ENCODE results near the gene MYO5C. TPM values are rescaled to one million over a fixed set of nuclear protein-coding genes. Genes with fewer than 3 reads are reported as not detected.

Gene MYO5C
- total and polyA plus RNA-seq, 10 donors: 0.53 to 23.4 (median 14.7) TPM

- Histone ChIP-seq H3K4me1 (peaks cover 0 to 7% (median 0%) of the 10 kb centered on the region in 6 donors), H3K4me3 (no peak overlapping the region), H3K27ac (no peak overlapping the region), H3K9me3 (no peaks in the 10 kb centered on the region), H3K36me3 (peaks cover 0 to 35% (median 0%) of the 10 kb centered on the region in 6 donors), H3K27me3 (replicated peaks in 1 of 7) (no peaks in the 10 kb centered on the region)
- no peak for TF ChIP-seq POLR2A (IDR thresholded peaks at IDR 0.05)
- DNase-seq: no peak
- WGBS, 5 donors: 92 to 98% (median 96%) methylated on average over 1 of the region's 1 CpG
- intact Hi-C loops (cut with DNase I; ENCODE audit: low total_unique reads): no loop called here
These were observed 81.1 kb downstream of the MYO5C start for GRCh38 chr15:52214553-52214952.

DNA sequence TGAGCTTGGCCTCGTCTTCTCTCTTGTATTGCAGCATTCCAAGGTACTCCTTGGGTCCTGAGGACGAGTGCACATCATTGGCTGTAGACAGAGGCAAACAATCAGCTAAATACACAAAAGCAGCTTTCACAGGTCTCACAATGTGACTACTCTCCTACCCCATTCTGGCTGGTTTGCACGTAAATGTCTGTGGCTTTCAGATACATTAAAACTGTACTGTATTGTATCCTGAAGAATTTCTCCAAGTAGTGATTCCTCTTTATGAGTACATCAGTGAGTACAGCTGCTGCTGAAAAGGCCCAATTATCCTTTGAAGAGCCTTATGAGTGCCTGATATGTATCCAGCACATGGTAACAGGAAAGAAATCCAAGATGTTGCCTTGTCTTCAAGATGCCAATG lies 82.4 kb downstream of the MYO5C start:
- Histone ChIP-seq H3K36me3 (peaks cover 0 to 35% (median 0%) of the 10 kb centered on the region in 6 donors), H3K27me3 (replicated peaks in 1 of 7) (no peaks in the 10 kb centered on the region), H3K4me1 (peaks cover 0 to under 1% (median 0%) of the 10 kb centered on the region in 6 donors), H3K4me3 (no peak overlapping the region), H3K27ac (no peak overlapping the region), H3K9me3 (no peaks in the 10 kb centered on the region)
- TF ChIP-seq POLR2A (IDR thresholded peaks at IDR 0.05) (no peak), CTCF (IDR thresholded peaks at IDR 0.05 in 8 of 11, conservative IDR thresholded peaks at IDR 0.05 in 3 of 11) (no peak), POLR2AphosphoS5 (IDR thresholded peaks at IDR 0.05) (no peak)
- intact Hi-C loops (cut with DNase I; ENCODE audit: low total_unique reads): no loop called here
- DNase-seq: no peak
- WGBS, 5 donors: 81 to 90% (median 84%) methylated on average over 3 of the region's 3 CpGs

DNA sequence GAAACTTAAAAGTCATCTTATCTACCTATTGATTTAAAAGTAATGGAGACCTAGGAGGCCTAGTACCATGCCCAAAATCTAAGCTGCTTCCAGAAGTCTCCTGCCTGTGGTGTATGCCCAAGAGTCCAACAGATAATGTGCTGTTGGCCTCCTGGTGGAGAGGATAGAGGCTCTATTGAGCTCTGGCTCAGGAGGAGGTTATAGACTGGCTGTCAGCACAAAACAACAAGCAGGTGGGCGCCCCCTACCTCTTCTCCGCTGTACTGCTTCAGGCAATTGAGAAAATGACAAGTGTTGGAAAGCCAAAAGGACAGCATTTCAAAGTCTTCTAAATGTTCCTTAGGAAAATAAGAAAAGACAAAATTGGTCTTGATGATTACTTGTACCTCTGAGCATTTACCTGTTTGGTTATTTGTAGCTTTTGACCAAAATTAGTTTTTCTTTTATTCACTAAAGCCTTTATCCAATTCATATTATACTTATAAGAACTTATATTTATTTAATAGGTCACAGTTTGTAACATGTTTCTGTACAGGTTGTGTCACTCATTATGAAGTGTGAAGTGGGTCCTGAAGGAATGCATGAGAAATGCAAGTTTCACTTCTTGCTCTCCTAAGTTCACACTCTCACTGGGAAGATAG lies 87.2 kb downstream of the MYO5C start:
- intact Hi-C loops (cut with DNase I; ENCODE audit: low total_unique reads): loop anchor here (10.0 kb wide), 1 partner anchor 224 kb away; no protein-coding TSS in a partner anchor
- Histone ChIP-seq H3K4me1 (no peaks in the 10 kb centered on the region), H3K4me3 (no peak overlapping the region), H3K36me3 (peaks cover 0 to 44% (median 5%) of the 10 kb centered on the region in 6 donors), H3K27ac (no peak overlapping the region), H3K9me3 (no peaks in the 10 kb centered on the region), H3K27me3 (replicated peaks in 1 of 7) (no peaks in the 10 kb centered on the region)
- peak; percentile 43 to 82 (median 65) for TF ChIP-seq CTCF (IDR thresholded peaks at IDR 0.05 in 8 of 11, conservative IDR thresholded peaks at IDR 0.05 in 3 of 11)
- TF ChIP-seq POLR2AphosphoS5 (IDR thresholded peaks at IDR 0.05): peak in 1 of 3 donors; percentile 22
- TF ChIP-seq POLR2A (IDR thresholded peaks at IDR 0.05): no peak
- DNase-seq: peak; percentile 83
- 47 to 82% (median 61%) methylated on average over 2 of the region's 2 CpGs for WGBS, 5 donors

DNA sequence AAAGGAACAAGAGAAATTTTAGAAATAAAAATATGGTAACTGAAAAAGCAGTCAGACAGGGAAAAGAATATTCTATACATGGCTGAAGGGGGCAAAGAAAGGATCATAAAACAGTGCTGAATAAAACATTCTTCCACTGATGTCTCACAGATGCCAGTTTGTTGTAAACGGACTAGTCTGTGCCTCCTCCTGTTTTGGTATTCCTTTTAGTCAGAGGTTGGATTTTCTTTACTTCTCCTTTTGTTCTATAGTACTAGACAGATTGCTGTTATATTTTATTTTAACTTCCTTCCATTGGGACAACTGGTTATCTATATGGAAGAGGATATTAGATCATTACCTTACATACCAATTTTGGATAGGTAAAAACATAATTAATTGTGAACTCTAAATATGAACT lies 88.4 kb downstream of the MYO5C start:
- Histone ChIP-seq H3K9me3 (no peaks in the 10 kb centered on the region), H3K27me3 (replicated peaks in 1 of 7) (no peaks in the 10 kb centered on the region), H3K4me3 (no peak overlapping the region), H3K27ac (no peak overlapping the region), H3K36me3 (peaks cover 0 to 33% (median 5%) of the 10 kb centered on the region in 6 donors), H3K4me1 (no peaks in the 10 kb centered on the region)
- WGBS, 5 donors: 39 to 50% (median 45%) methylated on average over 1 of the region's 1 CpG
- no peak for DNase-seq
- intact Hi-C loops (cut with DNase I; ENCODE audit: low total_unique reads): loop anchor here (10.0 kb wide), 1 partner anchor 222 kb away; no protein-coding TSS in a partner anchor
- no peak for TF ChIP-seq POLR2A (IDR thresholded peaks at IDR 0.05)
- no peak for TF ChIP-seq POLR2AphosphoS5 (IDR thresholded peaks at IDR 0.05)
- TF ChIP-seq CTCF (IDR thresholded peaks at IDR 0.05 in 8 of 11, conservative IDR thresholded peaks at IDR 0.05 in 3 of 11): no peak
